Umbilical cord (tissue), 2 donors: ENCODE data around the gene SLC6A13. TPM values are rescaled to one million over a fixed set of nuclear protein-coding genes. Genes with fewer than 3 reads are reported as not detected.
"Not testable (repeated sequence)": the region's sequence is repeated elsewhere in the genome, so short reads cannot be mapped to it uniquely, and the experiment has no call there.

Experiments
- DNase-seq: peaks from one replicate; pipeline ENCODE4 v3.0.0-alpha.2; 2015; ENCODE audit warnings: low spot score
- total RNA-seq: library from RNA; depleted of rRNA; stranded (reverse); fragments of >200 nt; gene quantifications from one replicate; pipeline ENCODE4 v1.2.3, GENCODE V29; 2014; ENCODE audit warnings: low replicate concordance; ENCODE audit not compliant: insufficient read depth

The SLC6A13 gene
- total RNA-seq, 1 donor from 2014 or later: 11.1 TPM

- no peak for DNase-seq
These were observed 64.5 kb downstream of the SLC6A13 start for GRCh38 chr12:197911-198695.

DNA sequence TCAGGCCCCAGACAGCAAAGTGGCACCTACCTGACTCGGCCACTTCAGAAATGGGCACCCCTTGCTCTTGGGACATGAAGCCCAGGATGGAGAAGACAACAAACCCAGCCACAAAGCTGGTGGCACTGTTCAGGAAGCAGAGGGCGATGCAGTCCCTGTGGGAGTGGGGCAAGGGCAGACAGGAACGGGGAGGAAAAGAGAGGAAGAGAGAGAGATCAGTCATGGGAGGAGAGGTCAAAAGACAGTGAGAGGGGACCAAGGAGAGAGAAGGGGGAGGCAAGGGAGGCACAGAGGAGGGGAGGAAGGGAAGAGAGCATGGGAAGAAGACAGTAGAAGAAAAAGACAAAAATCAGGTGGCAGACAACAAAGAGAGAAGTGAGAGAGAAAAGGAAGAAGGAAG lies 65.3 kb downstream of the SLC6A13 start:
- no peak for DNase-seq

GRCh38 chr12:196436-196835 lies 66.2 kb downstream of the SLC6A13 start:
- no peak for DNase-seq

GRCh38 chr12:195951-196350 lies 66.7 kb downstream of the SLC6A13 start:
- DNase-seq: no peak

- DNase-seq: no peak
These were observed 67.5 kb downstream of the SLC6A13 start for GRCh38 chr12:195156-195555.

DNA sequence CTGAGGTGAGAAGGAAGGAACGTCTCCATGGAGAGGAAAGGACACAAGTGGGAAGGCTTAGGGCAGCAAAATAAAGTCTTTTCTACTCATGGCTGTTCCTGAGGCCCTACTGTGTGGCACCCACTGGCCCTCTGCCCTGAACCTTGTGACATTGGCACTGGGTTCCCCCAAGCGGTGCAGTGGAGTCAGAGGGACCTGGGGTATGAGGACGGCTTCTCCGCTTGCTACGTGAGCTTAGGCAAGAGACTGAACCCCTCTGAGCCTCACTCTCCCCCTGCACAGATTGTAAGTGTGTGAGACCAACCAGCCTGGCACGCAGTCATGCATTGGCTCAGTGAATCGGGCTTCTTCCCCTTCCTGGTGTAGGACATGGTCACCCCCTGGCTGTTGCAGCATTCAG lies 68.4 kb downstream of the SLC6A13 start:
- DNase-seq: no peak

- DNase-seq: no peak
These were observed 69.4 kb downstream of the SLC6A13 start for GRCh38 chr12:193261-193660.

DNA sequence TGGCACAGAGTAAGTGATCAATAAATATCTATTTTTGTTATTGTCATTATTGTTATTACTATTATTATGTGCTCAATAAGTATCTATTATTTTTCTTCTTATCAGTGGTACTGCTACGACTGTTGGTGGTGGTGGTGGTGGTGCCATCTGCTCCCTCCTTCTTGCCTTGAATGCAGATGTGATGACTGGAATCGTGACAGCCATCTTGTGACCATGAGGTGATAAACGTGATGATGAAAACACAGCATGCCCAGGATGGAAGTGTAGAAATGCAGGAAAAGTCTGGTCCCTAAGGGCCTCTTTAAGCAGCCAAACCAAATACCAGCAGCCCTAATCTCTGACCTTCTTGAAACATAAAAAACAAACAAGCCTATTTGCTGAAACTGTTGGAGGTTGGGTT lies 71.1 kb downstream of the SLC6A13 start:
- no peak for DNase-seq

DNA sequence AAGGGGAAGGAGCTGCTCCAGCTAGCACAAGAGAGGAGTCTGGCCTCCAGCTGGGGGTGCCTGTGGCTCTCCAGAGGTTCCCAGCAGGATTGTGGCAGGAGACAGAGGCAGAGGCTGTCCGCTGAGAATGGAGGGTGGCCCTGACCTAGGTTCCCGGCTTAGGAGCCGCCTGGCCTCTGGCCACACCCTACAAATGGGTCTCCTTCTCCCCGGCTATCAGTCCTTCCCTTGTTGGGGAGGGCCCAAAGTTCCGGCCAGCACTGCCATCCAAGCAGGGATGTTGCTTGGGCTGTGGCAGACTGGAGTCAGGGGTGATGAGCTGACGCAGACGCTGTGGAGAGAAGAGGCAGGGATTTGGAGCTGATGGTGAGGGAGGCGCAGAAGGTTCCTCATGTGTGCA lies 71.8 kb downstream of the SLC6A13 start:
- no peak for DNase-seq

DNA sequence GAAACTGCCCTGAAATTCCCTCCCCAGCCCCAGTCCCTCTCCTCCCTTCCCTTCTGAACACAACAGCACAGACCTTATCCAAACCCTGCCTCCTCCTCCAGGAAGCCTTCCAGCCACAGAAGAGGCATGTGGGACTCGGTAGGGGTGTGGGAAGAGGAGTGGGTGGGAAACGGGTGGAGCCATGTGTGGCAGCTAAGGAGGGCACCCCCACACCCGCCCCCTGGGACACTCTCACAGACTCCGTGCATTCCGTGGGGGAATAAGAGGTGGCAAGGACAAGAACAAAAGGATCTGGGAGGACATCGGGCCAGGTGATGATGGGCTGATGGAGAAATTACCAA lies 73.0 kb downstream of the SLC6A13 start:
- DNase-seq: no peak

DNA sequence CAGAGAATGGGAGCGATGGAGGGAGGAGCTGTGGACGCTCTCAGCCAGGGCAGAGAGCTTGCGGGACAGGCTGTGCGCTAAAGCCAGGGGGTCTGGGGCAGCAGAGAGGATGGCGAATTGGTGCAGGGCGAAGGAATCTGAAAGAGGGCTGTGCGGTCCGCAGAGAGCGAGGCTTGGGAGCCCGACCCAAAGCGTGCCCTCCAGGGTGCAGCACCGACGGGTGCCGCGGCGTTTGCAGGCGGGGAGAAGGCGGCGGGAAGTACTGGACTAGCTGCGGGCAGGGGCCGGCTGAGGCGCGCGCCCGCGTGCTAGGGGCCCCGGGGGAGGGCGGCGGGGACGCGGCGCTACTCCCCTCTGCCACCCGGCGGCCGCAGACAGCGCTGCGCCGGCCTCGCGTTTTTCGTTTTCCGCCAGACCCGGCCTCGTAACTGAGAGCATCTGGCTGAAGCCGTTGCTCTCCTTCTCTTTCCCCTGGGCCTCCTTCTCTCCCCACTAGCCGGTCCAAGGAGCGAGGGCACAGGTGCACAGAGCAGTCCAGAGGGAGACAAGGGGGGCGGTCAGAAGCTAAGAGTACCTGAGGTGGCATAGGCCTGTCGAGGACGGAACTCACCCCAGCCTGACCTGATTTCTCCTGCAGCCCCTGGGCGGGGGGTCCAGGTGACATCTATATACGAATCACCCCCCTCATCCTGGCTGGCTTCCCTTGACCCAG lies 73.6 kb downstream of the SLC6A13 start:
- peak; percentile 49 for DNase-seq

- not testable (repeated sequence) for DNase-seq
These were observed 74.4 kb downstream of the SLC6A13 start for GRCh38 chr12:187986-188909.

GRCh38 chr12:186006-186625 lies 76.5 kb downstream of the SLC6A13 start:
- no peak for DNase-seq

GRCh38 chr12:185576-185955 lies 77.1 kb downstream of the SLC6A13 start:
- DNase-seq: no peak

GRCh38 chr12:184811-185575 lies 77.6 kb downstream of the SLC6A13 start:
- DNase-seq: no peak

DNA sequence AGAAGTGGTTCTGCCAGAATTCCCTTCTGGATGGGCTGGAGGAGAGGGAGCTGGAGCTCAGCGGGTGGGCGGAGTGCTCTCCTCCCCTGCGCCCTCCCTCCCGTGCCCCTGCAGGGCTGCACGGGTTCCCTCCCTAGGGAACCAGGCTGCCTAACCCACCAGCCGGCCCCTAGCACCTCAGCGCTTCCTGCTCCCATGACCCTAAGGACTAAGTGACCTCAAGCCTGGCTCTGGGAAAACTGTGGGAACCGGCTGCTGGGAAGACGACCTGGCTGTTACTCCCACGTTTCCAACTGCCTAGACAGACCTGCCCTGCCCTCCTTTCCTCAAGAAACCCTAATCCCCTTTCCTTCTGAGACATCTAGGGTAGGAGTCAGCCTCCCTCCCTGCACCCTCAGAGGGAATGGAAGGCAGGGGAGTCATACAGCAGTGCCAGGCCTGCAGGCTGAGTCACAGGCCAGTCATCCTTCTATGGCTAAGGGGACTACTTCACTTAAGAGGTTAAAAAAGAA lies 80.2 kb downstream of the SLC6A13 start:
- DNase-seq: peak; percentile 30

- no peak for DNase-seq
These were observed 80.7 kb downstream of the SLC6A13 start for GRCh38 chr12:181921-182320.

- DNase-seq: peak; percentile 34
These were observed 82.2 kb downstream of the SLC6A13 start for GRCh38 chr12:180445-180844.

- DNase-seq: no peak
These were observed 82.8 kb downstream of the SLC6A13 start for GRCh38 chr12:179885-180284.

- DNase-seq: no peak
These were observed 83.3 kb downstream of the SLC6A13 start for GRCh38 chr12:179131-179884.
